Mesothelial cell of epicardium (in vitro differentiated cells): ENCODE results near the gene SPINK1. TPM values are rescaled to one million over a fixed set of nuclear protein-coding genes. Genes with fewer than 3 reads are reported as not detected.
"Not testable (repeated sequence)": the region's sequence is repeated elsewhere in the genome, so short reads cannot be mapped to it uniquely, and the experiment has no call there.

Experiments used
- DNase-seq, 2 experiments: peaks; one replicate each; pipeline ENCODE4 v3.0.0; 2021; ENCODE audit warnings: low spot score in 2 of 2; ENCODE audit not compliant: unreplicated experiment in 2 of 2
- H3K27ac Mint-ChIP-seq: 2 replicates; pipeline ENCODE4 v1.8.0; 2021; ENCODE audit warnings: mixed read lengths
- H3K27me3 Mint-ChIP-seq: 2 replicates; pipeline ENCODE4 v1.8.0; 2021; ENCODE audit warnings: low read depth, mixed read lengths
- H3K36me3 Mint-ChIP-seq: 2 replicates; pipeline ENCODE4 v1.8.0; 2021; ENCODE audit warnings: mixed read lengths
- H3K4me1 Mint-ChIP-seq: 2 replicates; pipeline ENCODE4 v1.8.0; 2021; ENCODE audit warnings: mixed read lengths
- H3K4me3 Mint-ChIP-seq: 2 replicates; pipeline ENCODE4 v1.8.0; 2021; ENCODE audit warnings: mild to moderate bottlenecking, moderate library complexity, mixed read lengths
- H3K9me3 Mint-ChIP-seq: 2 replicates; pipeline ENCODE4 v1.8.0; 2021; ENCODE audit warnings: mixed read lengths
- CTCF ChIP-seq: fragments of 200-600 bp; sonication (generic); IDR thresholded peaks from one replicate; pipeline ENCODE4 v1.5.0; 2021; ENCODE audit warnings: antibody characterized with exemption; ENCODE audit not compliant: unreplicated experiment
- total RNA-seq: library from RNA; stranded (reverse); gene quantifications from 3 replicates; pipeline ENCODE4 v1.2.1, GENCODE V29; 2021

SPINK1 gene
- total RNA-seq, 1 donor from 2014 or later = 1.4 TPM

GRCh38 chr5:147813696-147814095, 17.8 kb downstream of the SPINK1 start:
- Mint-ChIP-seq H3K4me1 (peaks cover 3% of the 10 kb centered on the region), H3K9me3 (peaks cover 4% of the 10 kb centered on the region), H3K27ac (no peak overlapping the region), H3K27me3 (peaks cover 3% of the 10 kb centered on the region), H3K4me3 (no peak overlapping the region), H3K36me3 (no peaks in the 10 kb centered on the region)
- TF ChIP-seq CTCF = no peak
- DNase-seq = no peak

- Mint-ChIP-seq H3K9me3 (no peaks in the 10 kb centered on the region), H3K36me3 (no peaks in the 10 kb centered on the region), H3K27ac (no peak overlapping the region), H3K27me3 (no peaks in the 10 kb centered on the region), H3K4me1 (no peaks in the 10 kb centered on the region), H3K4me3 (no peak overlapping the region)
- DNase-seq = no peak
- no peak for TF ChIP-seq CTCF
These were observed 21.4 kb downstream of the SPINK1 start for GRCh38 chr5:147809830-147810666.

GRCh38 chr5:147805030-147805454, 26.4 kb downstream of the SPINK1 start:
- no peak overlapping the region for H3K27ac Mint-ChIP-seq

GRCh38 chr5:147804334-147804733, 27.1 kb downstream of the SPINK1 start:
- Mint-ChIP-seq H3K4me1 (peaks cover 2% of the 10 kb centered on the region), H3K27ac (no peak overlapping the region), H3K27me3 (peaks cover 13% of the 10 kb centered on the region), H3K36me3 (no peaks in the 10 kb centered on the region), H3K9me3 (no peaks in the 10 kb centered on the region), H3K4me3 (no peak overlapping the region)
- no peak for DNase-seq
- no peak for TF ChIP-seq CTCF

More at GRCh38 chr5:147805030-147805454, 26.4 kb downstream of the SPINK1 start:
- Mint-ChIP-seq H3K36me3 (no peaks in the 10 kb centered on the region), H3K4me3 (no peak overlapping the region), H3K4me1 (peaks cover under 1% of the 10 kb centered on the region), H3K9me3 (no peaks in the 10 kb centered on the region), H3K27me3 (peaks cover 13% of the 10 kb centered on the region)
- DNase-seq = no peak
- no peak for TF ChIP-seq CTCF

GRCh38 chr5:147803926-147804325, 27.5 kb downstream of the SPINK1 start:
- no peak for TF ChIP-seq CTCF
- H3K4me3 Mint-ChIP-seq = no peak overlapping the region
- H3K27me3 Mint-ChIP-seq = peaks cover 13% of the 10 kb centered on the region
- no peaks in the 10 kb centered on the region for H3K9me3 Mint-ChIP-seq
- H3K36me3 Mint-ChIP-seq = no peaks in the 10 kb centered on the region
- H3K27ac Mint-ChIP-seq = no peak overlapping the region
- peaks cover 2% of the 10 kb centered on the region for H3K4me1 Mint-ChIP-seq
- no peak for DNase-seq

GRCh38 chr5:147803161-147803560, 28.3 kb downstream of the SPINK1 start:
- not testable (repeated sequence) for H3K27ac Mint-ChIP-seq, H3K4me3 Mint-ChIP-seq, H3K36me3 Mint-ChIP-seq, DNase-seq, H3K4me1 Mint-ChIP-seq, H3K9me3 Mint-ChIP-seq
- peaks cover 15% of the 10 kb centered on the region for H3K27me3 Mint-ChIP-seq
